Gastrocnemius medialis (tissue), 4 donors: ENCODE data around the gene NLGN2.
A peak's percentile ranks its signal among the peaks of the same experiment; 100 is the strongest.

Source experiments
- POLR2A ChIP-seq, 2 donors: fragments of 450-650 bp; IDR thresholded peaks; one replicate each; pipeline ENCODE4 v1.6.1; 2017; ENCODE audit warnings: antibody characterized with exemption in 2 of 2, mild to moderate bottlenecking in 2 of 2, moderate library complexity in 2 of 2
- TF ChIP-seq, protein P1 (sequence below), 5 experiments: fragments of 450-650 bp in 3 of 5; fragments of 200-600 bp in 2 of 5; sonication (generic) in 2 of 5; IDR thresholded peaks in 4 of 5; conservative IDR thresholded peaks in 1 of 5; 1 replicate in 4 of 5; 2 replicates in 1 of 5; pipeline ENCODE4 v1.5.1; 2016 to 2019; ENCODE audit warnings: antibody characterized with exemption in 5 of 5, mild to moderate bottlenecking in 3 of 5, moderate library complexity in 3 of 5

- TF ChIP-seq, protein P1, sequence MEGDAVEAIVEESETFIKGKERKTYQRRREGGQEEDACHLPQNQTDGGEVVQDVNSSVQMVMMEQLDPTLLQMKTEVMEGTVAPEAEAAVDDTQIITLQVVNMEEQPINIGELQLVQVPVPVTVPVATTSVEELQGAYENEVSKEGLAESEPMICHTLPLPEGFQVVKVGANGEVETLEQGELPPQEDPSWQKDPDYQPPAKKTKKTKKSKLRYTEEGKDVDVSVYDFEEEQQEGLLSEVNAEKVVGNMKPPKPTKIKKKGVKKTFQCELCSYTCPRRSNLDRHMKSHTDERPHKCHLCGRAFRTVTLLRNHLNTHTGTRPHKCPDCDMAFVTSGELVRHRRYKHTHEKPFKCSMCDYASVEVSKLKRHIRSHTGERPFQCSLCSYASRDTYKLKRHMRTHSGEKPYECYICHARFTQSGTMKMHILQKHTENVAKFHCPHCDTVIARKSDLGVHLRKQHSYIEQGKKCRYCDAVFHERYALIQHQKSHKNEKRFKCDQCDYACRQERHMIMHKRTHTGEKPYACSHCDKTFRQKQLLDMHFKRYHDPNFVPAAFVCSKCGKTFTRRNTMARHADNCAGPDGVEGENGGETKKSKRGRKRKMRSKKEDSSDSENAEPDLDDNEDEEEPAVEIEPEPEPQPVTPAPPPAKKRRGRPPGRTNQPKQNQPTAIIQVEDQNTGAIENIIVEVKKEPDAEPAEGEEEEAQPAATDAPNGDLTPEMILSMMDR (IDR thresholded peaks at IDR 0.05 in 4 of 5, conservative IDR thresholded peaks at IDR 0.05 in 1 of 5) = no peak
- peak in 1 of 2 donors; percentile 6 for TF ChIP-seq POLR2A (IDR thresholded peaks at IDR 0.05)
Observed at GRCh38 chr17:7466639-7467341, 59.1 kb downstream of the NLGN2 start.
